DND-41 (cell line): ENCODE data around the gene MACROH2A2.

Source experiments
- CTCF ChIP-seq: IDR thresholded peaks from 2 replicates; pipeline ENCODE4 v1.5.1; 2012; ENCODE audit warnings: borderline replicate concordance, low read length, moderate library complexity, mild to moderate bottlenecking; ENCODE audit not compliant: poor library complexity, severe bottlenecking; ENCODE audit errors: extremely low read depth
- EZH2 ChIP-seq: IDR thresholded peaks from 3 replicates; pipeline ENCODE4 v1.6.1; 2012; ENCODE audit warnings: borderline replicate concordance, low read depth, mild to moderate bottlenecking, moderate library complexity, low read length, inconsistent platforms; ENCODE audit not compliant: severe bottlenecking

- TF ChIP-seq CTCF, result no peak
- no peak for TF ChIP-seq EZH2
Observed at GRCh38 chr10:70147259-70147625, 94.6 kb downstream of the MACROH2A2 start.
